PC-3 (cell line): ENCODE measurements around the gene SMTNL1. TPM values are rescaled to one million over a fixed set of nuclear protein-coding genes. Genes with fewer than 3 reads are reported as not detected.
A peak's percentile ranks its signal among the peaks of the same experiment; 100 is the strongest.

Source experiments
- ATAC-seq: fragments of 200-7000 bp; cut with Tn5 transposase; 2 replicates; pipeline ENCODE4 v1.9.1; 2020; ENCODE audit warnings: mild to moderate bottlenecking, moderate library complexity
- BruUV-seq: library from RNA; stranded (reverse); fragments of 400-500 nt; replicated peaks from 2 replicates; lab custom pipeline; 2021; lab: Mats Ljungman, UMichigan
- CTCF ChIA-PET: fragments of 300-600 bp; sonication (Branson Sonifier 250); formaldehyde crosslinking; loops from one replicate; lab custom pipeline; 2022; ENCODE audit warnings: antibody characterized with exemption; lab: Charles Lee
- POLR2A ChIA-PET: fragments of 300-600 bp; sonication (Branson Sonifier 250); formaldehyde crosslinking; loops from one replicate; lab custom pipeline; 2022; ENCODE audit warnings: antibody characterized with exemption; ENCODE audit not compliant: unreplicated experiment; lab: Charles Lee
- DNase-seq: peaks from one replicate; pipeline ENCODE4 v3.0.0-alpha.2; 2015
- H2AFZ ChIP-seq: fragments of 300-600 bp; sonication (generic); 2 replicates; pipeline ENCODE4 v1.6.0; 2016; ENCODE audit warnings: antibody characterized with exemption, low read length
- H3F3A ChIP-seq: fragments of 300-600 bp; sonication (generic); one replicate; pipeline ENCODE4 v1.6.0; 2017; ENCODE audit warnings: antibody characterized with exemption, low read length, control low read depth, mild to moderate bottlenecking; ENCODE audit not compliant: unreplicated experiment
- H3K27ac ChIP-seq: fragments of 300-600 bp; sonication (generic); 2 replicates; pipeline ENCODE4 v1.5.1; 2016; ENCODE audit warnings: mild to moderate bottlenecking, low read length
- H3K27me3 ChIP-seq: fragments of 300-600 bp; sonication (generic); 2 replicates; pipeline ENCODE4 v1.6.1; 2016; ENCODE audit warnings: low read length, mixed read lengths
- H3K36me3 ChIP-seq: fragments of 300-600 bp; sonication (generic); 2 replicates; pipeline ENCODE4 v1.6.1; 2016; ENCODE audit warnings: low read depth, mixed run types, low read length, mixed read lengths
- H3K4me1 ChIP-seq: fragments of 300-600 bp; sonication (generic); 2 replicates; pipeline ENCODE4 v1.5.1; 2016; ENCODE audit warnings: low read length; ENCODE audit not compliant: insufficient read depth
- H3K4me2 ChIP-seq: fragments of 300-600 bp; sonication (generic); 2 replicates; pipeline ENCODE4 v1.6.0; 2016; ENCODE audit warnings: low read length
- H3K4me3 ChIP-seq: fragments of 300-600 bp; sonication (generic); 2 replicates; pipeline ENCODE4 v1.5.1; 2016; ENCODE audit warnings: mild to moderate bottlenecking, low read length, mixed read lengths
- H3K79me2 ChIP-seq: fragments of 300-600 bp; sonication (generic); 2 replicates; pipeline ENCODE4 v1.6.1; 2017; ENCODE audit warnings: low read length, mixed read lengths
- H3K9ac ChIP-seq: fragments of 300-600 bp; sonication (generic); 2 replicates; pipeline ENCODE4 v1.6.0; 2016; ENCODE audit warnings: mild to moderate bottlenecking, low read length
- H3K9me2 ChIP-seq: fragments of 300-600 bp; sonication (generic); replicated peaks from 2 replicates; pipeline ENCODE4 v1.6.1; 2016; ENCODE audit warnings: mixed run types, low read length, mixed read lengths
- H3K9me3 ChIP-seq: fragments of 300-600 bp; sonication (generic); 2 replicates; pipeline ENCODE4 v1.6.1; 2016; ENCODE audit warnings: low read length, mixed read lengths
- H4K20me1 ChIP-seq: fragments of 300-600 bp; sonication (generic); 2 replicates; pipeline ENCODE4 v1.6.1; 2016; ENCODE audit warnings: low read length, mixed read lengths
- CTCF ChIP-seq: fragments of 300-600 bp; sonication (generic); conservative IDR thresholded peaks from 2 replicates; pipeline ENCODE4 v1.5.1; 2017; ENCODE audit warnings: antibody characterized with exemption, low read depth, mild to moderate bottlenecking, low read length
- EZH2 ChIP-seq: fragments of 300-600 bp; sonication (generic); IDR thresholded peaks from one replicate; pipeline ENCODE4 v1.6.1; 2017; ENCODE audit warnings: antibody characterized with exemption, mild to moderate bottlenecking, low read length; ENCODE audit not compliant: unreplicated experiment
- EZH2phosphoT487 ChIP-seq: fragments of 300-600 bp; sonication (generic); IDR thresholded peaks from 2 replicates; pipeline ENCODE4 v1.6.1; 2018; ENCODE audit warnings: mild to moderate bottlenecking, antibody characterized with exemption, low read length, borderline replicate concordance
- intact Hi-C: fragments of 100-400 bp; cut with micrococcal nuclease; formaldehyde crosslinking; loops from 2 replicates; pipeline ENCODE4 v1.9.0; 2023
- total RNA-seq: library from RNA; depleted of rRNA; stranded (reverse); fragments of >200 nt; gene quantifications from 2 replicates; pipeline ENCODE4 v1.2.3, GENCODE V29; 2014

The SMTNL1 gene
- total RNA-seq, 1 experiment from 2014 or later, result not detected

GRCh38 chr11:57567515-57568329 lies 30.3 kb downstream of the SMTNL1 start, which contains the start of gene UBE2L6:
Gene UBE2L6 (minus strand): TSS chr11:57567672. CDS start chr11:57567611, 61 bp downstream.
- POLR2A ChIA-PET, result no interaction called here
- intact Hi-C loops, result loop anchor here (1.0 kb wide), 2 partner anchors 36 to 74 kb away; no protein-coding TSS in a partner anchor
- CTCF ChIA-PET, result interaction anchor here (0.6 to 1.9 kb wide), 3 partner anchors 73 to 222 kb away, joined by 3 to 23 read pairs (median 10); no protein-coding TSS in a partner anchor

GRCh38 chr11:57568330-57568766 lies 31.0 kb downstream of the SMTNL1 start:
- CTCF ChIA-PET, result interaction anchor here (0.7 to 1.9 kb wide), 3 partner anchors 15 to 76 kb away, joined by 5 to 23 read pairs (median 10); no protein-coding TSS in a partner anchor
- no peaks in the 10 kb centered on the region for H3K27me3 ChIP-seq
- H4K20me1 ChIP-seq, result no peaks in the 10 kb centered on the region
- H3K79me2 ChIP-seq, result no peaks in the 10 kb centered on the region
- H3K36me3 ChIP-seq, result no peaks in the 10 kb centered on the region
- H2AFZ ChIP-seq, result peak overlapping the region; percentile 100
- ATAC-seq (peak; percentile 7), DNase-seq (peak; percentile 87)
- BruUV-seq, result no TSS peak
- intact Hi-C loops, result loop anchor here (1.0 kb wide), 2 partner anchors 37 to 73 kb away; no protein-coding TSS in a partner anchor
- peak overlapping the region; percentile 98 for H3K4me3 ChIP-seq
- H3K4me1 ChIP-seq, result peaks cover 20% of the 10 kb centered on the region
- H3F3A ChIP-seq, result no peaks in the 10 kb centered on the region
- H3K9ac ChIP-seq, result peak overlapping the region; percentile 44; the same call in 1 of the 2 replicates
- TF ChIP-seq EZH2, result no peak
- peak; percentile 98; the same call in 1 of the 2 replicates for TF ChIP-seq CTCF
- no peak for TF ChIP-seq EZH2phosphoT487
- peak overlapping the region; percentile 100 for H3K4me2 ChIP-seq
- H3K27ac ChIP-seq, result no peak overlapping the region
- POLR2A ChIA-PET, result no interaction called here
- no peaks in the 10 kb centered on the region for H3K9me2 ChIP-seq
- H3K9me3 ChIP-seq, result no peaks in the 10 kb centered on the region

More at GRCh38 chr11:57567515-57568329, 30.3 kb downstream of the SMTNL1 start, which contains the start of gene UBE2L6:
- TSS peak; percentile 24 for BruUV-seq
- Histone ChIP-seq H3K9me3 (no peaks in the 10 kb centered on the region), H4K20me1 (no peaks in the 10 kb centered on the region), H3K27me3 (no peaks in the 10 kb centered on the region), H3K79me2 (no peaks in the 10 kb centered on the region), H3K27ac (no peak within 1 kb of the TSS), H3K4me1 (peaks cover 20% of the 10 kb centered on the region), H3K4me3 (peak within 1 kb of the TSS; percentile 98), H3K9ac (peak within 1 kb of the TSS; percentile 44), H3K4me2 (peak within 1 kb of the TSS; percentile 100), H3F3A (no peaks in the 10 kb centered on the region), H3K9me2 (no peaks in the 10 kb centered on the region), H3K36me3 (no peaks in the 10 kb centered on the region), H2AFZ (peak within 1 kb of the TSS; percentile 100)
- peak; percentile 81 for ATAC-seq
- DNase-seq, result no peak
- TF ChIP-seq EZH2phosphoT487, result no peak
- no peak for TF ChIP-seq EZH2
- no peak; the same call in 1 of the 2 replicates for TF ChIP-seq CTCF
